ENCODE measurements around the gene TTC31. TPM values are rescaled to one million over a fixed set of nuclear protein-coding genes. Genes with fewer than 3 reads are reported as not detected.
A peak's percentile ranks its signal among the peaks of the same experiment; 100 is the strongest.
"Not testable (repeated sequence)": the region's sequence is repeated elsewhere in the genome, so short reads cannot be mapped to it uniquely, and the experiment has no call there.

The TTC31 gene
- total RNA-seq = 35.1 and 35.9 TPM in 2 replicates

DNA sequence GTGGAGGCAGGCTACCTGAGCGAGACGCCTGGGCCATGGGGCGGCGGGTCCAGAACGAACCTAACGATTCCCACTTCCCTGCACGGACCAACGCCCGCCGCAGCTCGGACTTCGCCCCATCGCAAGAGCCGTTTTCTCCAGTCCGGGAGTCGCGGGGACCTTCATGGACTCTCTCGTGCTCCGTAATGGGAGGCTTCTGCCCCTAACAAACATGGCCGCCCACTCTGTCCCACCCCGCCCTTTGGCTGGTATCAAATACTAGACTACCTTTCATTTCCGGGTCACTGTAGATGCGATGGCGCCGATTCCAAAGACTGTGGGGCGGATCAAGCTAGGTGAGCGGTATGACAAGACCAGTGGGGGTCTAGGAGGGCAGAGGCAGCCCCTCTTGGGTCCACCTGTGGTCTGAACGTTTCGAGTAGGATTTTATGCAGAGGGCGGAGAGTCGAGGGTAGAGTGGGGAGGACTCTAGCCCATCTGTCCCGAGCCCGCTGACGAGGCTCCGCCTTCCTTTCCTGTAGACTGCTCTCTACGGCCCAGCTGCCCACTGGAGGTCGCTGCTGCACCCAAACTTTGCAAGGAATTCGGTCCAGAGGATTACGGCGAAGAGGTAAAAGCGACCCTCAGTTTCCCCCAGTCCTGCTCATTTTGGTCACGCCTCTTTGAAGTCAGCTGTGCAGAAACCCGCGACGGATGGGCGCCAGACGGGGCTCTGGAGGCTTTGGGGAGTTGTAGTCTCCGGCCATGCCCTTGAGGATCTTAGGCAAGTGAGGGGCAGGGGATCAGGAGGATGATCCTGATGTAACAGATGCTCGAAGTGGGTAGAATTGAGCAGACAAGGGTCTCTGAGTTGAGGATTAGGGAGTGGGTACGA is at the start of gene TTC31, which contains the start of gene CCDC142:
TTC31 (plus strand) TSS at position 281 of the 874 bp plus-strand sequence; CDS start at position 296, 15 bp downstream.
CCDC142 (minus strand) TSS at position 198 of the 874 bp plus-strand sequence; CDS start at position 37, 161 bp downstream.
- Mint-ChIP-seq H3K27ac (peak within 1 kb of the TSS; percentile 99), H3K4me3 (ENCODE audit: low read depth) (peak within 1 kb of the TSS; percentile 99), H3K4me1 (ENCODE audit: low read depth) (peaks cover 26% of the 10 kb centered on the region), H3K27me3 (ENCODE audit: low read depth) (no peaks in the 10 kb centered on the region), H3K9me3 (no peaks in the 10 kb centered on the region), H3K36me3 (ENCODE audit: low read depth) (peaks cover 39% of the 10 kb centered on the region)
- intact Hi-C loops (cut with micrococcal nuclease) = loop anchor here (1.0 to 2.0 kb wide), 5 partner anchors 11 to 104 kb away; partner anchors contain the start of genes AUP1, HTRA2, LBX2 and MRPL53
- peak; percentile 91 for DNase-seq (ENCODE audit: low spot score)

DNA sequence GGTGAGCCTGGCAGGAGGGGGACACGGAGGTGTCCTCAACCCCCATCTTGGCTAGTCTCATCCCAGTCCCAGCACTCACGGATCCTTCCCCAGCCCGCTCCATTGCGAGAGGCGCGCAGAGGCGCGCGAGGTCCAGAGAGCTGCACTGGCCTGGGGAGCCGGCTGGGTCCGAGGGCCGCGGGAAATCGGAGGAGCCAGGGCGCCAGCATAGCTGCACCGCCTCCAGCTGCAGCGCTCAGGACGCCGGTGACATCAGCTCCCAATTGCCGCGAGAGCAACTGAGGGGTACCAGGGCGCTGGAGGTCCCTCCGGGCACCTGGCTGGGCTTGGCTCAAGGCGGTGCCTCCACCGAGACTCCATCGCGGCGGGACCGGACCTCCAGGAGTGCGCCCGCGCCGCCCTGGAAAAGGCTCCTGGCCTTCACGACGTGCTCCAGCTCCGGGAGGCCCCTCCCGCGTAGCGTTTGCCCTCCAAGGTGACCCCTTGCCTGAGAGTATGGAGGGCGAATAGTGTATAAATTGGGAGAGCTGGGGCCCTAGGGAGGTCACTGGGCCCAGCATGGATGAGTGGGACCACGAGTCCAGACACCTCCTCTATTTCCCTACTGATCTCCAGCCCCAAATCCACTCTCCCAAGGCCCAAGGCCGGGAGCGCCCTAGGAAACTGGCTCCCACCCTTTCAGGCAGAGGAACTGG is 46.6 kb upstream of the TTC31 start:
- Mint-ChIP-seq H3K36me3 (ENCODE audit: low read depth) (no peaks in the 10 kb centered on the region), H3K27ac (no peak overlapping the region), H3K27me3 (ENCODE audit: low read depth) (peaks cover 15% of the 10 kb centered on the region), H3K4me1 (ENCODE audit: low read depth) (peaks cover 8% of the 10 kb centered on the region), H3K4me3 (ENCODE audit: low read depth) (no peak overlapping the region), H3K9me3 (no peaks in the 10 kb centered on the region)
- DNase-seq (ENCODE audit: low spot score) = no peak
- intact Hi-C loops (cut with micrococcal nuclease) = no loop called here

DNA sequence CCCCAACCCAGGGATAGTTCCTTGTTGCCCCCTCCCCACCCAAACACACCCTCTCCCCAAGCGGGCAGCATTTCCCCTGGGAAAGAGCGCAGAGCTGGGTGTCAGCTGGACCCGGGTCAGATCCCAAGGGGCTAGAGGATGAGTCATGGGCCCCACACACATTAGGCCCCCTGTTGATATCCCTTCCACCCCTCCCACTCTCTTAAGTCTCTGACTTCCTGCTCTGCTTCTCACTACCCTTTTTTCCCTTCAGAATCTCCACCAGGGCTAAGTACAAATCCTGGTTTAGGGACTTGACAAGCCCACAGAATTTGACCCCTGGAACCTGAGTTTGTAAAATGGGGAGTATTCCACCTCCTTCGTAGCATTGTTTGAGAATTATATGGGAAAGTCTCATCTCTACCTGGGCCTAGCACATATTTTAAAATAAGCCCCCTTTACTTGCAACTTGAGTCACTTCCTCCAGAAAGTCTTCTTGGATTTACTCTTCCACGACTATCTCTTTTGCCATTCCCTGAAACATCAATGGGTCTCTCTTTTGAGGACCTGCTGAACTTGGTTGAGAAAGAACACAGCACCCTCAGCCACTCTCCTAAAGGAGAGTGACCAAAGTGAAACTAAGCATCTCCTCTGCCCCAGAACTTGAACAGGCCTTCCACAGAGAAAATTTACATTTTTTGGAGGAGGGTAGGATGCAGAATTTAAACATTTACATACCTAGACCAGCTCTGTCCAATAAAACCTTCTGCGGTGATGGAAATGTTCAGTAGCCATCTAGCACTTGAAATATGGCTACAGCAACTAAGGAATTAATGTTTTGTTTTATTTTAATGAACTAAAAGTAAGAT is 45.8 kb upstream of the TTC31 start:
- intact Hi-C loops (cut with micrococcal nuclease) = no loop called here
- Mint-ChIP-seq H3K4me3 (ENCODE audit: low read depth) (no peak overlapping the region), H3K9me3 (no peaks in the 10 kb centered on the region), H3K27ac (no peak overlapping the region), H3K36me3 (ENCODE audit: low read depth) (no peaks in the 10 kb centered on the region), H3K4me1 (ENCODE audit: low read depth) (peaks cover 8% of the 10 kb centered on the region), H3K27me3 (ENCODE audit: low read depth) (peaks cover 15% of the 10 kb centered on the region)
- no peak for DNase-seq (ENCODE audit: low spot score)

DNA sequence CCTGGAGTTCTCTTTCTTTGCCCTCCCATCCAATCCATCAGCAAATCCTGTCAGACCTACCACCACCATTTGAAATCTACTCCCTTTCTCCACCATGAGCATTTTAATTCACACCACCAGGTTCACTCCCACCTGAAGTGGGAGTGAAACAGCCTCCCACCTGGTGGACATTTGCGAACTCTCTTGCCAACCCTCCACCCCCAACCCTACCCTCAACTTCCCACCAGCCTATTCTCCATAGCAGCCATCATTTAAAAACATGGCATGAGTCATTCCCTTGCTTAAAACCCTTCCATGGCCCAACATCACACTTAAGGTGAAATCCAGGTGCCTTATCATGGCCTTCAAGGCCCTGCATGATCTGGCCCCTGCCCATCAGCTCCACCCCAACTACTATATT is 44.6 kb upstream of the TTC31 start:
- H3K4me1 Mint-ChIP-seq (ENCODE audit: low read depth) = peaks cover 10% of the 10 kb centered on the region
- H3K4me3 Mint-ChIP-seq (ENCODE audit: low read depth) = no peak overlapping the region
- no peaks in the 10 kb centered on the region for H3K9me3 Mint-ChIP-seq
- intact Hi-C loops (cut with micrococcal nuclease) = no loop called here
- no peak overlapping the region for H3K27ac Mint-ChIP-seq
- no peak for DNase-seq (ENCODE audit: low spot score)
- H3K27me3 Mint-ChIP-seq (ENCODE audit: low read depth) = peaks cover 21% of the 10 kb centered on the region
- H3K36me3 Mint-ChIP-seq (ENCODE audit: low read depth) = no peaks in the 10 kb centered on the region

DNA sequence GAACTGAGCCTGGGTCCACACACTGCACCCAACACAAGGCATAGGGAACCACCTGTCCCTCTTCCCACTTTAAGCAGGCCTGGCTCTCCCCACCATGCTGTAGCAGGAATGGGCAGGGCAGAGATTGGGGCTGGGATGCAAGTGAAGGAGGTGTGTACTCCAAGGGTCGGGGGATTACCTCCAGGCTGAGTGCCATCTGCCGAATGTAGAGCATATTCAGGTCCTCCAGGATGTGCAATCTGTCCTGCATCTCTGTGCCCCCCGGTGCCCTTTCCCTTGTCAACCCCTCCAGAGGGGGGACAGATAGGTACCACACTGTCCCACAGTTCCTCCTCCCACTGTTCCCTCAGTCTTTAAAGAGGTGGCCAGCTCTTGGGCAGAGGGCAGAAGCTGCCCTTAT is 43.5 kb upstream of the TTC31 start:
- intact Hi-C loops (cut with micrococcal nuclease) = no loop called here
- DNase-seq (ENCODE audit: low spot score) = no peak
- Mint-ChIP-seq H3K4me3 (ENCODE audit: low read depth) (no peak overlapping the region), H3K36me3 (ENCODE audit: low read depth) (no peaks in the 10 kb centered on the region), H3K4me1 (ENCODE audit: low read depth) (peaks cover 10% of the 10 kb centered on the region), H3K27ac (no peak overlapping the region), H3K9me3 (no peaks in the 10 kb centered on the region), H3K27me3 (ENCODE audit: low read depth) (peaks cover 27% of the 10 kb centered on the region)

DNA sequence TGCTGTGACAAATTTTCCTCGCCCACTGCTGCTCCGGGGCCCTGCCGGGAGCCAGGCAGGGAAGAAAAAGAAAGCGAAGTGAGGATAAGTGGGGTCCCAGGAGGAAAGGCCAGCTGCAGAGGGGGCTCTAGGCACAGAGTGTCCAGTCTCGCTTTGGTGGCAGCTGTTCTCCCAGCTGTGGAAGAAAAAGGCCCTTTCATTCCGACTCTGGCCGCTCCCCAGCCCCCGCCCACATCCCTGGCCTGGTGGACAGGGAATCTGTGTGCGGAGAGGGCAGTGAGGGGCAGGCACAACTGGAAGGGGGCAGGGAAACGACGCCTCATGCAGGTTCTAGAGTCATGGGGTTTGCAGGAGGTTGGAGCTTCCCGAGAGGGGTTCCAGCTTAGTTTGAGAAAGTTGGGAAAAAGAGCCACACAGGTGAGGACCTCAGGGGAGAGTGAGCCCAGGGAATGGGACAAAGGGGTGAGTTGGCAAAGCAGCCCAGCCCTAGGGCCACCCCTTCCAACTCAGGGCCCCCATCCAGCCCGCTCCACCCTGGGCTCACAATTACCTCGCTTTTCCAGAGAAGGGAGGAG is 43.0 kb upstream of the TTC31 start:
- peaks cover 32% of the 10 kb centered on the region for H3K27me3 Mint-ChIP-seq (ENCODE audit: low read depth)
- H3K9me3 Mint-ChIP-seq = no peaks in the 10 kb centered on the region
- intact Hi-C loops (cut with micrococcal nuclease) = loop anchor here (2.0 kb wide), 1 partner anchor 17 kb away; no protein-coding TSS in a partner anchor
- H3K36me3 Mint-ChIP-seq (ENCODE audit: low read depth) = no peaks in the 10 kb centered on the region
- no peak overlapping the region for H3K27ac Mint-ChIP-seq
- no peak for DNase-seq (ENCODE audit: low spot score)
- peak overlapping the region; percentile 34 for H3K4me3 Mint-ChIP-seq (ENCODE audit: low read depth)
- peaks cover 10% of the 10 kb centered on the region for H3K4me1 Mint-ChIP-seq (ENCODE audit: low read depth)

DNA sequence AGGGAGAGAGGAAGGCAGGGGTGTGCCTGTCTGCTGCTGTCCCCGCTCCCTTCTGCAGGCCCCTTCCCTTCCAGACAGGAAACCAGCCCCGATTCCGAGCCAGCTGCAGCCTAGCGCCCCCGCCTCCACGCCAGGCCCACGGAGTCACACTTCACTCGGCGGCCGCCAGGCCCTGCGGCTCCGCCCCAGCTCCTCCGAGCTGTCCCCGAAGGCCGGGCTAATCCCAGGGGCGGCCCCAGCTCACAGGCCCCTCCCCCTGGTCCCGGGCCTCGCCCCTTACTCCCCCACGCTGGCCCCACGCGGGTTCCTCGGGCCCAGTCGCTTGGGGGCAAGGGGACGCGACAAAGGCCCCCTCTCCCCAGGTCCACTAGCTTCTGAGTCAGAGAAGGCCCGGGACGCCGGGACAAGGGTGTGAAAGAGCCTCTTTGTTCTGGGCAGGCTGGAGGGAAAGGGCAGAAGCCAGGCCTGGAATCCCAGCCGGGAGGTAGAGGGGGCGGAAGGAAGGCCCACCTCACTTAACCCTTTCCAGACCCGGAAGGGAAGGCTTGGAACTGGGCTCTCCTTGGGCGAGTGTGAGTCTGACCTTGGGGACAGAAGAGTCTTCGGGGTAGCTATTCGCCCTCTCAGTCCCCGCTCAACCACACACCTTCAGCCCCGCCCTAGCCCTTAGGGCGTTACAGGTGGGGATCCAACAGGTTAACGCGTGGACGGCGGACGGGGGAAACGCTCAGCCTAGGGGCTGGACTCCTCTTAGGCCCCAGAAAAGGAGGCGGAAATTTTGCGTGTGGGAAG is 42.3 kb upstream of the TTC31 start:
- Mint-ChIP-seq H3K27ac (no peak overlapping the region), H3K4me3 (ENCODE audit: low read depth) (peak overlapping the region; percentile 51), H3K36me3 (ENCODE audit: low read depth) (no peaks in the 10 kb centered on the region), H3K9me3 (no peaks in the 10 kb centered on the region), H3K27me3 (ENCODE audit: low read depth) (peaks cover 35% of the 10 kb centered on the region), H3K4me1 (ENCODE audit: low read depth) (peaks cover 10% of the 10 kb centered on the region)
- intact Hi-C loops (cut with micrococcal nuclease) = loop anchor here (2.0 kb wide), 1 partner anchor 18 kb away; no protein-coding TSS in a partner anchor
- DNase-seq (ENCODE audit: low spot score) = no peak

DNA sequence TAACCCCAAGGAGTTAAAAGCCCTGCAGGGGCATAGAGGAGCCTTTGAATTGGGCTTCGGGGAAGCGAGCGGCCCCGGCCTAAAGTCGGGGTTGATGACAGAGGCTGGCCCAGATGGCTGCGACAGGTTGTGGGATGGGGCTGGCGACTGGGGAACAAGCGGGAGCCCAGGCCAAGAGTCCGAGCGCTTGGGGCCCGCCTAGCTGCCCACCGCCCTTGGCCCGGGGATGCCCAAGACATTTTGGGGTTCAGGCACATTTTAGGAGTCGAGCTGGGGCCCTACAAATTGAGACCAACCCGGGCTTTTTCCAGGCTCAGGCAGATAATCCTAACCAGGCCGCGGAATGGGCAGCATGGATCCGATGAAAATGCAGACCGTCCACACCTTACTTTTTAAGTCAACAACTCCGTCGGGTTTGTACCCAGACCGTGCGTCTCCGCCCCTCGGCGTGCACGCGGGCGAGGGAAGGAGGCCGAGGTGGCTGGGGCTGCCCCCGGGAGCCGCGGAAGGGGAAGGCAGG is 41.7 kb upstream of the TTC31 start:
- intact Hi-C loops (cut with micrococcal nuclease) = loop anchor here (2.0 kb wide), 1 partner anchor 18 kb away; no protein-coding TSS in a partner anchor
- Mint-ChIP-seq H3K4me1 (ENCODE audit: low read depth) (peaks cover 10% of the 10 kb centered on the region), H3K27me3 (ENCODE audit: low read depth) (peaks cover 35% of the 10 kb centered on the region), H3K36me3 (ENCODE audit: low read depth) (no peaks in the 10 kb centered on the region), H3K4me3 (ENCODE audit: low read depth) (no peak overlapping the region), H3K27ac (no peak overlapping the region), H3K9me3 (no peaks in the 10 kb centered on the region)
- no peak for DNase-seq (ENCODE audit: low spot score)

DNA sequence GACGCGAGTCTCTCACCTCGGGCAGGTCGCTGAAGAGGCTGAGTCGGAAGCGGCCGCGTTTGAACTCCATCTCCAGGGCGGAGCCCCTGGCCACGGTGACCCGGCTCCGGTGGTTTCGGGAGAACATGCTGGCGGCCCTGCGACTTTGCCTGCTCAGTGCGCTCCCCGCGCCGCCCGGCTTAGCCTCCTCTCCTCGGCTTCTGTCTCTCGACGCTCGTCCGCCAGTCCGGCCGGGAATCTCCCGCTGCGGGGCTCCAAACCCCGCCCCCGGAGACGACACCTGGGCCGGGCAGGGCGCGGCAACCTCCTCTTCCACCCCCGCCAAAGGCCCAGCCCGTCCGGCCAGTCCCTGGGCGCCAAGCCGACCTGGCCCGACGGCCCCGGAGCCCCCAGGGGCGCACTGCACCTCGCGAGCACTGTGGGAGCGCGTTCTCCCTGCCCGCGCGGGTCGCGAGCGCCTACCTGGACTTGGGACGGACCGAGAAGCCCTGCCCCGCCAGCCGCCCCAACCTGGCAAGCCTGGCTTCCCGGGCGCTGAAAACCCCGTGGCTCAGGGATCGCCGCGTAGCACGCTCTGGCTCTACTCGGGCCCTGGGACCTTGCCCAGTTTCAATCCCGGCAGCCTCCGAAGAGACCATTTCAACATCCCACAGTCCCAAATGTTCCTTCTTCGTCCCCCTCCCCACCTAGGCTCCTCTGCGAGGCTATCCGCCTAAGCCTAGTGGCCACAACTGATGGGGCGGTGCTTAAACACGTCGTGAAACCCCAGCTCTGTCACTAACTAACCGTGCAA is 41.0 kb upstream of the TTC31 start, which contains the start of gene RTKN:
RTKN (minus strand) TSS at position 248 of the 793 bp plus-strand sequence; CDS start at position 127, 121 bp downstream.
- H3K27ac Mint-ChIP-seq = no peak within 1 kb of the TSS
- intact Hi-C loops (cut with micrococcal nuclease) = loop anchor here (2.0 kb wide), 1 partner anchor 19 kb away; no protein-coding TSS in a partner anchor
- no peaks in the 10 kb centered on the region for H3K36me3 Mint-ChIP-seq (ENCODE audit: low read depth)
- H3K27me3 Mint-ChIP-seq (ENCODE audit: low read depth) = peaks cover 35% of the 10 kb centered on the region
- H3K4me1 Mint-ChIP-seq (ENCODE audit: low read depth) = peaks cover 10% of the 10 kb centered on the region
- no peaks in the 10 kb centered on the region for H3K9me3 Mint-ChIP-seq
- no peak for DNase-seq (ENCODE audit: low spot score)
- peak within 1 kb of the TSS; percentile 61 for H3K4me3 Mint-ChIP-seq (ENCODE audit: low read depth)

DNA sequence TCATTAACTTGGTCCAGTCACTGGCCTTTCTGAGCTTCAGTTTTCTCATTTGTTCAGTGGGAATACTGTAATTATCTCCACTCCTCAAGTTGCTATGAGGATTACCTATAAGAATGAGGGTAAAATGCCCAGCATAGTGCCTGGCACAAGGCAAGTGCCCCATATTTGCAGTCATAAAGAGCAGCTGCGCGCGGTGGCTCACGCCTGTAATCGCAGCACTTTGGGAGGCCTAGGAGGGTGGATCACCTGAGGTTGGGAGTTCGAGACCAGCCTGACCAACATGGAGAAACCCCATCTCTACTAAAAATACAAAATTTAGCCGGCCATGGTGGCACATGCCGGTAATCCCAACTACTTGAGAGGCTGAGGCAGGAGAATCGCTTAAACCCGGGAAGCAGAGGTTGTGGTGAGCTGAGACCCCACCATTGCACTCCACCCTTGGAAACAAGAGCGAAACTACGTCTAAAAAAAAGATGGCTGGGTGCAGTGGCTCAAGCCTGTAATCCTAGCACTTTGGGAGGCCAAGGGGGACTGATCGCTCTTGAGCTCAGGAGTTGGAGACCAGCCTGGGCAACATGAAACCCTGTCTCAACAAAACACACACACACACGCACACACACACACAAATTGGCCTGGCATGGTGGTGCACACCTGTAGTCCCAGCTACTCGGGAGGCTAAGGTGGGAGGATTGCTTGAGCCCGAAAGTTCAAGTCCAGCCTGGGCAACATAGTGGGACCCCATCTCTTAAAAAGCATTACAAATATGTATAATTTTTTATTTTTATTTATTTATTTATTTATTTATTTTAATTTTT is 40.2 kb upstream of the TTC31 start:
- H3K9me3 Mint-ChIP-seq; DNase-seq (ENCODE audit: low spot score); H3K4me1 Mint-ChIP-seq (ENCODE audit: low read depth); H3K36me3 Mint-ChIP-seq (ENCODE audit: low read depth); H3K27ac Mint-ChIP-seq; intact Hi-C loops (cut with micrococcal nuclease): not testable (repeated sequence)
- Mint-ChIP-seq H3K4me3 (ENCODE audit: low read depth) (peak overlapping the region; percentile 61), H3K27me3 (ENCODE audit: low read depth) (peaks cover 41% of the 10 kb centered on the region)
